Prostate gland (tissue), 2 donors: ENCODE data around the gene PCSK4. TPM values are rescaled to one million over a fixed set of nuclear protein-coding genes. Genes with fewer than 3 reads are reported as not detected.
"Not testable (repeated sequence)": the region's sequence is repeated elsewhere in the genome, so short reads cannot be mapped to it uniquely, and the experiment has no call there.

Experiments
- DNase-seq: peaks from one replicate; pipeline ENCODE4 v3.0.0-alpha.2; 2019; ENCODE audit warnings: low spot score
- H3K27ac ChIP-seq, 2 donors: fragments of 200-600 bp; sonication (generic); 2 replicates each; pipeline ENCODE4 v1.5.1; 2017 to 2019
- H3K27me3 ChIP-seq: fragments of 200-600 bp; sonication (generic); replicated peaks from 2 replicates; pipeline ENCODE4 v1.5.1; 2019; ENCODE audit not compliant: insufficient read depth
- H3K36me3 ChIP-seq, 2 donors: fragments of 200-600 bp; sonication (generic); 1 replicate in 1 of 2; 2 replicates in 1 of 2; pipeline versions ENCODE4 v1.5.1 to v1.8.1; 2017 to 2019
- H3K4me1 ChIP-seq: fragments of 200-600 bp; sonication (generic); replicated peaks from 2 replicates; pipeline ENCODE4 v1.5.1; 2019
- H3K4me3 ChIP-seq, 2 donors: fragments of 200-600 bp; sonication (generic); 2 replicates each; pipeline ENCODE4 v1.5.1; 2017 to 2019
- H3K9me3 ChIP-seq: fragments of 200-600 bp; sonication (generic); 2 replicates; pipeline ENCODE4 v1.5.1; 2017
- CTCF ChIP-seq, 4 experiments: fragments of 200-600 bp in 2 of 4; fragments of 450-650 bp in 2 of 4; sonication (generic) in 2 of 4; IDR thresholded peaks; 1 replicate in 3 of 4; 2 replicates in 1 of 4; pipeline ENCODE4 v1.5.1; 2016 to 2019; ENCODE audit warnings: antibody characterized with exemption in 4 of 4, mild to moderate bottlenecking in 2 of 4, moderate library complexity in 2 of 4
- POLR2A ChIP-seq: fragments of 450-650 bp; IDR thresholded peaks from one replicate; pipeline ENCODE4 v1.6.1; 2016; ENCODE audit warnings: antibody characterized with exemption, mild to moderate bottlenecking
- POLR2AphosphoS5 ChIP-seq: sonication (generic); formaldehyde crosslinking; IDR thresholded peaks from one replicate; pipeline ENCODE4 v1.6.1; 2017; ENCODE audit warnings: antibody characterized with exemption
- WGBS: methylation state at CpG from one replicate; pipeline ENCODE4 v1.1.5; 2018; 5-methylcytosine and 5-hydroxymethylcytosine counted together
- intact Hi-C: fragments of 100-400 bp; cut with DNase I; formaldehyde crosslinking; loops from one replicate; pipeline ENCODE4 v1.14.2; 2022
- total RNA-seq, 2 donors: library from RNA; depleted of rRNA; stranded (reverse); fragments of >200 nt; gene quantifications; one replicate each; pipeline ENCODE4 v1.1.0, GENCODE V29; 2016

Gene PCSK4
- total RNA-seq, 2 donors from 2014 or later: 8.1 to 22.9 TPM

- intact Hi-C loops: loop anchor here (5.0 kb wide), 1 partner anchor 225 kb away; the partner anchor contains the start of gene FAM174C
- 61% methylated on average over 14 of the region's 14 CpGs for WGBS
Observed at GRCh38 chr19:1502433-1503088, 12.4 kb upstream of the PCSK4 start.

DNA sequence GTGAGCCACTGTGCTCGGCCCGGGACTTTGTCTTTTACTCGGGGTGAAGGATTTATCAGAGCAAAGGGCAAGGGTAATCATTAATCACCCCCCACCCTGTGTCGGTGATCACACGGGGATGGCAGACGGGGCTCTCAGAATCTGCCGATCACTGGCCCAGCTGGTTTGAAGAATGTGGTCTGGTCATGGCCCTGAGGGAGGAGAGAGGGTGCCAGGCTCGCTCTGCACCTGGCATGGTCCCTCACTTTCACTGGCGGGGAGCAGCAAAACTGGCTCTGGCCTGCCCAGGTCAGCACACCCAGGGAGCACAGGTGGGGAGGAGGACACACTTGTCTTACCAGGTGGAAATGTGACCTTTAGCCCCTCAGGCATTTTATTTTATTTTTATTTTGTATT, 11.0 kb upstream of the PCSK4 start:
- intact Hi-C loops: loop anchor here (5.0 kb wide), 1 partner anchor 224 kb away; the partner anchor contains the start of gene FAM174C

More at GRCh38 chr19:1502433-1503088, 12.4 kb upstream of the PCSK4 start:
- Histone ChIP-seq H3K4me1 (no peaks in the 10 kb centered on the region), H3K27me3 (peaks cover 14% of the 10 kb centered on the region), H3K36me3 (no peaks in the 10 kb centered on the region), H3K9me3 (no peaks in the 10 kb centered on the region), H3K27ac (no peak overlapping the region), H3K4me3 (no peak overlapping the region)
- DNase-seq: no peak
- TF ChIP-seq POLR2A: no peak
- no peak for TF ChIP-seq CTCF (IDR thresholded peaks at IDR 0.05)
- no peak for TF ChIP-seq POLR2AphosphoS5

DNA sequence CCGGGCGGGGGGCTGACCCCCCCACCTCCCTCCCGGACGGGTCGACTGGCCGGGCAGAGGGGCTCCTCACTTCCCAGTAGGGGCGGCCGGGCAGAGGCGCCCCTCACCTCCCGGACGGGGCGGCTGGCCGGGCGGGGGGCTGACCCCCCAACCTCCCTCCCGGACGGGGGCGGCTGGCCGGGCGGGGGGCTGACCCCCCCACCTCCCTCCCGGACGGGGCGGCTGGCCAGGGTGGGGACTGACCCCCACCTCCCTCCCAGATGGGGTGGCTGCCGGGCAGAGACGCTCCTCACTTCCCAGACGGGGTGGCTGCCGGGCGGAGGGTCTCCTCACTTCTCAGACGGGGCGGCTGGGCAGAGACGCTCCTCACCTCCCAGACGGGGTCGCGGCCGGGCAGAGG, 9.1 kb upstream of the PCSK4 start:
- H3K4me3 ChIP-seq, H3K9me3 ChIP-seq, DNase-seq, H3K27ac ChIP-seq, intact Hi-C loops, H3K4me1 ChIP-seq, H3K36me3 ChIP-seq: not testable (repeated sequence)
- H3K27me3 ChIP-seq: peaks cover 14% of the 10 kb centered on the region
- WGBS: 71% methylated on average over 9 of the region's 34 CpGs

More for the DNA sequence above, 11.0 kb upstream of the PCSK4 start:
- Histone ChIP-seq H3K27ac (no peak overlapping the region), H3K4me1 (no peaks in the 10 kb centered on the region), H3K36me3 (no peaks in the 10 kb centered on the region), H3K27me3 (peaks cover 14% of the 10 kb centered on the region), H3K9me3 (no peaks in the 10 kb centered on the region), H3K4me3 (no peak overlapping the region)
- TF ChIP-seq POLR2A (no peak), POLR2AphosphoS5 (no peak), CTCF (IDR thresholded peaks at IDR 0.05) (no peak)
- 44% methylated on average over 9 of the region's 9 CpGs for WGBS
- no peak for DNase-seq

DNA sequence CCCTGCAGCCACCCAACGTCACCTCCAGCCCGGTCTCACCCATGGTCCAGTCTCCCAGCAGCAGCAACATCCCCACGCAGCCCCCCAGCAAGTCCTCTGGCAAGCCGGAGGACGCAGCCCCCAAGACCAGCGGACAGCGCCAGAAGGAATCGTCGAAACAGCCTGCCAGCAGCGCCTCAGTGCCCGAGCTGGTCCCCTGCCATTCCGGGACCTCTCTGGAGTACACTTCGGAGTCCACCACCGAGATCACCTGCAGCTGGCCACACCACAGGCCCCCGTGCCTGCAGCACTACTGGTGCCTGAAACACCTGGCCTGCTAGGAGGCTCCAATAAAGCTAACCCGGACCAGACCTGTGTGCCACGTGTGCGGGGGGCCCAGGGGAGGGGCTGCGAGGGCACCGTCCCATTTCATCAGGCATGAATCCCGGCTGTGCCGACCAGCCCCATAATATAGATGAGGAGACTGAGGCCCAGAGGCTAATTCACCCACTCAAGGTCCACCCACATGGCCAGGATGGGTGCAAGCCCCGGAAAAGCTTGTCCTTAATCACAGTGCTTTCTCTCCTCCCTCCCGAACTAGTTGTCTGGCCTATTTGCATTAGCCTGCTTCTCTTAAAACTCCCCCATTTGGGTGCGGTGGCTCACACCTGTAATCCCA, 7.6 kb upstream of the PCSK4 start:
- Histone ChIP-seq H3K36me3 (no peaks in the 10 kb centered on the region), H3K9me3 (no peaks in the 10 kb centered on the region), H3K27ac (no peak overlapping the region), H3K4me3 (no peak overlapping the region), H3K27me3 (peaks cover 2% of the 10 kb centered on the region), H3K4me1 (no peaks in the 10 kb centered on the region)
- TF ChIP-seq POLR2AphosphoS5 (no peak), POLR2A (no peak), CTCF (IDR thresholded peaks at IDR 0.05) (no peak)
- DNase-seq: no peak
- intact Hi-C loops: no loop called here
- 76% methylated on average over 25 of the region's 25 CpGs for WGBS

- no peak for DNase-seq
- no peaks in the 10 kb centered on the region for H3K27me3 ChIP-seq
- WGBS: 67% methylated on average over 37 of the region's 39 CpGs
- H3K4me1 ChIP-seq: no peaks in the 10 kb centered on the region
- no peak overlapping the region for H3K27ac ChIP-seq
- TF ChIP-seq POLR2AphosphoS5: no peak
- TF ChIP-seq POLR2A: no peak
- no peak for TF ChIP-seq CTCF (IDR thresholded peaks at IDR 0.05)
- H3K9me3 ChIP-seq: no peaks in the 10 kb centered on the region
- intact Hi-C loops: no loop called here
- H3K36me3 ChIP-seq: no peaks in the 10 kb centered on the region
- no peak overlapping the region for H3K4me3 ChIP-seq
Observed at GRCh38 chr19:1496714-1497577, 6.8 kb upstream of the PCSK4 start.
